Epithelial cell of prostate (primary cell): Measurements from ENCODE around the gene CYFIP2.

Source experiments
- DNase-seq: peaks from one replicate; pipeline ENCODE4 v3.0.0-alpha.2; 2011; ENCODE audit warnings: low read depth, low spot score
- H3K27ac ChIP-seq: fragments of 450-650 bp; 2 replicates; pipeline ENCODE4 v1.5.1; 2017; ENCODE audit warnings: mild to moderate bottlenecking

Gene CYFIP2

DNA sequence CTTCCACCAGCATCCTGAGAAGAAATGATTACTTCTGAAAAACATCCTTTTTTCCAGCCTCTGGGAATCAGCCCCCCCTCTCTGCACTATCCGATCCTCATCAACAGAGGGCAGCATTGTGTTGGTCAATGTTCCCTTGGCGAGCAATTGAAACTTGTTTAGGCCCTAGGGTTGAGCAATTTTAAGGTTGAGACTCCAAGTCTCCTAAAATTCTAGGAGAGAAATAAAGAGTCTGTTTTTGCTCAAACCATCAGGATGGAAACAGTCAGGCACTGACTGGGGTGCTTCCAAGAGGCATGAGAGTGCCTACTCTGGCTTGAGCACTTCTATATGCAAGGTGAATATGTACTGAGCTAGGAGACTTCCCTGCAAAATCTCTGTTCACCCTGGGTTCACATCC, 12.4 kb upstream of the CYFIP2 start:
- DNase-seq, result no peak

DNA sequence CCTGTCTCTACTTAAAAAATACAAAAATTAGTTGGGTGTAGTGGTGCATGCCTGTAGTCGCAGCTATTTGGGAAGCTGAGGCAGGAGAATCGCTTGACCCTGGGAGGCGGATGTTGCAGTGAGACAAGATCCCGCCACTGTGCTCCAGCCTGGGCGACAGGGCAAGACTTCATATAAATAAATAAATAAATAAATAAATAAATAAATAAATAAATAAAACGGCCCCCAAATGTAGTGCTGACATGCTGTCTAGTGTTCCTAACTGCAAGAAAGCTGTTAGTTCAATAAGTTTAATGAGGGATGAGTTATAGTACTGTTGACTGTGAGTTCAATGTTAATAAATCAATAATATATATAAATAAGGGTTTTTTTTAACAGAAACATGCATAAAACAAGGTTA, 7.5 kb upstream of the CYFIP2 start:
- no peak overlapping the region for H3K27ac ChIP-seq
- DNase-seq, result no peak

More for the DNA sequence above, 12.4 kb upstream of the CYFIP2 start:
- no peak overlapping the region for H3K27ac ChIP-seq

DNA sequence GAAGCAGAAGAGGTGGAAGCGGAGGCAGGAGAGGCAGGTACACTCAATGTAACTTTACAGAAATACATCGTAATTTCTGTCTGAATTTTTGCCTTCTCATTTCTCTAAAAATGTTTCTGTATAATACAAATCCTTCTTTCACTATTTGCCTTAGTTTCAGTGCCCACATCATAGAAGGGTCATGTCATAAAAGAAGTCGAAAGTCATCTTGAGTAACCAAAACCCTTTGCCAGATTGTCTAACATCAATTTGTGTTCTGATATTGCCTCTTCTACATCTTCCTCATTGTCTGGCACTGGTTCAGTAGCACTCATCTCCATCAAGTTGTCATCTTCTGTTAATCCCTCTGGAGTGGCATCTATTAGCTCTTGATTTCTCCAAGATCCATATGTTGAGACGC, 6.2 kb upstream of the CYFIP2 start:
- no peak for DNase-seq
- H3K27ac ChIP-seq, result no peak overlapping the region

DNA sequence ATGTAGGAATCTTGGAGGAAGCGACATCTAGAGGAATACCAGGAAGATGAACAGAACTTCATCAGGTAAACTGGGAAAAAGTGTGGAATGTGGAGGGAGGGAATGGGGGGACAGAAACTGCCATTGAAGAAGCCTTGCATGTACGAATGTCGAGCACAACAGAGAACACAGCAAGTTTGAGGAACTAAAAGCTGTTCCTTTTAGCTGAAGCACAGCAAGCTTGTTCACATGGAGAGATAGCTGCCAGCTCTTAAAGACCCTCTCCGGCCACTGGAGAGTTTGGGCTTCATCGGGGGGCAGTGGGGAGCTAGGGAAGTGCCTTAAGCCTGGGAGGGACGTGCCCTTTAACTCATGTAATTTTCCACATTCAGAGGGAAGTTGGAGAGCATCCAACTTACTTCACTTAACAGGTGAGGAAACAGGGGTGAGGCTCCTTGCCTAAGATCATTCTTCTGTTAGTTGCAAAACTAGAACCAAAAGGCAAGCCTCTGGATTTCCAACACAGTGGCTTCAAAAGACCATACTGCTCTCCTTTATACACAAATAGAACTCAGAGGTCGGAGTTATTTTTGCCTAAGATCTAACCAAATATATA, 2.3 kb upstream of the CYFIP2 start:
- no peak for DNase-seq
- H3K27ac ChIP-seq, result no peak overlapping the region

DNA sequence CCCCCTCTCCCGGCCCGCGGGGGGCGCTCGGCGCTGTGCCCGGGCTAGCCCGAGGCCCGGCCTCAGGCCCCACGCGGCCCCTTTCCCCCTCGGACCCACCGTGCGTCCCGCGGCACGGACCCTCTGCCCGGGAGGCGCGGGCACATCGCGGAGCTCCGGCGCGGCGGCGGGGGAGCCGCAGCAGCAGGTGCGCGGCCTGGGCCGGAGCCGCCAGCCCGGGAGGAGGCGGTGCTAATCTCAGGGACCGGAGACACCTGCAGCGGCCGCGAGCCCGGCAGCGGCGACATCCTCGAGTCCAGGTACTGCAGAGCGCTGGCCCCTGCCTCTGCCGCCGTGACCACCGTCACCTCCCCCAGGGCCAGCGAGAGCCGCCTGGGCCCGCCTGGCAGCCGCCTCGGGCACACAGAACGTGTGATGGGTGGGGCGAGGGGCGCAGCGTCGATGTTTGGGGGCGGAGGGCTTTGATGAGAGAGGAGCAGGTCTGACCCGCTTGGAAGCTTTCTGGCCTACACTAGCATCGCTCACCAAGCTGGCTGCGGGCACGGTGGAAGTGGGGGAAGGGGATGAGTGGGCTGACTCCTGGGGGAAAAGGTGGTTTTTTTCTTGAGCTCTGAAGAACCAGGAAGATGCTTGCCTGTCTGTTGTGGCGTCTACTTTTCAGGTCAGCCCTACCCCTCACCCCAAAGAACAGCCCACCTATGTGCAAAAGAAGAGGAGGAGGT, 524 bp downstream of the CYFIP2 start:
- H3K27ac ChIP-seq, result no peak overlapping the region
- no peak for DNase-seq

DNA sequence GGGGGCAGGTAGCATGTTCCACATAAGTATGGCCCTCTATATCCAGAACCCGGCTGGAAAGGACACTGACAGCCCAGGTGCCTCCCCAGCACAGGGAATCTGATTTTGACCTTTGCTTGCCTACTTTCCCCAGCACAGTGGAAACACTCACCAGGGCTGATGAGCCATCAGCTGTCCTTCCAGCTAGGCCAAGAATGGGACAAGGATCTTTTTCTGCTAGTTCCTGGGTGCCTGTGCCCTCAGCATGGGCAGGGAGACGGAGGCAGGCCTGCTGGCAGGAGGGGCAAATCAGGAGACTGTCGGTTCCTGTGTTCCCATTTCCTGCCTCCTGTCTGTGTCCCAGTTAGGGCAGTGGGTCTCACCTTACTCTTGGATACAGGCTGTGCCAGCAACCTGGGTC, 1.1 kb downstream of the CYFIP2 start:
- no peak for DNase-seq
- H3K27ac ChIP-seq, result no peak overlapping the region

DNA sequence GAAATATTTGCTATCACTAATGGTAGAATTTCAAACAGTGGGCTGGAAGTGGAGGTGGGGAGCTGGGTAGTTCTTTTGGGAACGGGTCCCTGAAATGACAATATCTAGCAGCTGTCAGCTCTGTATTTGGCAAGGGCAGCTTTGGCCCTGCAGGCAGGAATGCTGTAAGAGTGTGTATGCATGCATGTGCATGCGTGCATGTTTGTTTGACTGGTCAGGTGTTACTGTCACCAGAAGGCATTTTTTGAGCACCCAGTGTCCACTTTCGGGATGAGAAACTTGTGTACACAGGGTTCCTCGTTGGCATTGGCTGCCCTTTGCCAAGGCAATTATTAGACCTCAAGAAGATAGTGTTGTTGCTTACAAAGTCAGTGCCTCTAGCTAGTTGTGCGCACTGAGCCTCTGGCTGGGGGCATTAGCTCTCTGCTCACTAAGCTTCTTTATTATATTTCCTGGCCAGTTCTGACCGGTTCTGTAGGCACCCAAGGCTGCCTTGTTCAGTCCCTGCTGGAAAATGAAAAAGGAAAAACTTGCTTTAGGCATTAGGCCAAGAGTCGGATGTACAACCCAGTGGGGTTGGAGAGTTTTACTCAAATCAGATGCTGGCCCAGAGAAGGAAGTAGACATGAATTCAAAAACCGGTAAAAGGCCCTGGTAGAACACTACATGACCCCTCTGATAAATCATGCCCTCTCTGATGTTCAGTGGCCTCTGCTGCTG, 2.0 kb downstream of the CYFIP2 start:
- DNase-seq, result peak; percentile 29
- H3K27ac ChIP-seq, result peak overlapping the region; percentile 13

DNA sequence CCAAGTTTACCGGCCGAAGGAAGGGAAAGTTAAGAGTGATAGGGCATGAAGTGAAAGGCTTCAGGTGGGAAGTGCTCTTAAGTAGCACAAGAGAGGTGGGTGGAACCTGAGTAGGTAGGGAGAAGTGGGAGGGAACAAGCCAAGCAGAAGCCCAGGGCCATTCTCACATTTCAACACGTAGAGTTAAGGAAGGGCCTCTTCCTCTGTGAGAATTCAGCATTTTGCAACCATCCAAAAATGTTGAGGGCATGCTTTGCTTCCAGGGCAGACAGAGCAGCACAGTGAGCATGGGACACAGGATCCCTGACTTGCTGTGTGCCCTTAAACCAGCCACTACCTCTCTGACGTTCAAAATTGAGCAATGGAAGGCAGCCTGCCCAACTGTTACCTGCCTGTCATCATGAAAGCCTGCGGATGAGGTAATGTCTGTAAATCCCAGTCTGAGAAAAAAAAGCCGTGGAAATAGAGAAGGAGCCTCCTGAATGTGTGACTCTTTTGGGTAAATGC, 3.3 kb downstream of the CYFIP2 start:
- no peak overlapping the region for H3K27ac ChIP-seq
- no peak for DNase-seq

DNA sequence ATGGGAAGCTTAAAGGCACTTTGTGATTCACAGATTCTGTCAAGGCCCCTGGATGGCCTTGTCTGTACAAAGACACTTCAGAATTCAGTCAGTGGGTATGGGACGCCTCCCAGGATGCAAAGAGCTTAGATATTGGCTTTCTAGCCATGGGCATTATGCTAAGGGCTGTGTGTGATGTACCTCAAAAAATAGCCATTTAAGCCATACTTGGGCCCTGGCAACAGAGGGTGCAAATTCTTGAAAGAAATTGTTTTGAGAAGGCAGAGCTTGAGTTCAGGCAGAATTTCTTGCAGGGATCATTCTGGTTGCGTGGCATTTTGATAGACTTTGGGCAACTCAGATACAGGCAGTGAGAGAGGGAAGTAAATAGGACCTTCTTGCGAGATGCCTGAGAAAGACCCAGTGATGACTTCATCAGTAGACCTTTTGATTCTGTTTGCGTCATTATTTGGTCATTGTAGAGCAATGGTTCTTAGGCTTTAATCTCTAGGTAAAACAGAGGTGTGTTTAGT, 3.9 kb downstream of the CYFIP2 start:
- H3K27ac ChIP-seq, result no peak overlapping the region
- DNase-seq, result no peak

DNA sequence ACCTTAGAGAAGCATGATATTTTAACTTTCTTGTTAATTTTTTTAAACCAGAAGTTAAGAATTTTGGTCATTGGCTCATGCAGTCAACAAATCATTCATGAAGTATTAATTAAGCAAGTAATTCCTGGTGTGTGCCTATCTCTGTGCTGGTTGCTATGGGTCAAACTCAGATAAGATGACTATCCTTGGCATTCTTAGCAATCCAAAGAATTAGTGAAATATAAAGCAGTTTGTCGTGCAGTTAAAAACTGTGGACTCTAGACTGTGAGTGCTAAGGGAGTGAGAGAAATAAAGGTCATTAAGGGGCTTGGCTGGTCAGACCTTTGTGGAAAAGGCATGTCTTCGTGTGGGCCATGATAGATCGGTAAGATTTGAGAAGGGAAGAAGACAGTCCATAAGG, 4.8 kb downstream of the CYFIP2 start:
- no peak overlapping the region for H3K27ac ChIP-seq
- no peak for DNase-seq

DNA sequence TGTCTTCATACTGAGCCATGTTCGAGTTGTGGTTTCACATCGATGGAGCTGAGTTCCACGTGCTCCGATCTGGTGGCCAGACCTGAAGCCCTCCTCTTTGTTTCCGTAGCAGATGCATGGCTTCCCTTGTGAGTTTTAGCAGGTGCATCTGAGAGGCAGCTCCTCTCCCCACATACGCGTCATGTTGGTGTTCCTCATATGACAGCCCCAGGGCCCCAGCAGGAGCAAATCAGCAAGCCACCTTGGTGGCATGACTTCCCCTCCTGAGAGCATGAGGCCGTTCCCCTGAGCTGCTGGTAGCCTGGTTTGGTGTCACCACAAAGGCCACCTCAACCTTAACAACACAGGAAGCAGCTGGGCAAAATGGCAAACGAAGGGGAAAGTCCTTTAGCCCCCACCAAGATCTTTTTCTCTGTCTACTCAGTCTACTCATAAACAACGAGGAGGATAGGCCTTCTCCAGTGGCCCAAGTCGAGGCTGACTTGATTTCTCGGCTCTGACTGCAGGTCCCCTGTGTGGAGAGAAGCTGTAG, 5.9 kb downstream of the CYFIP2 start:
- no peak for DNase-seq
- H3K27ac ChIP-seq, result no peak overlapping the region

DNA sequence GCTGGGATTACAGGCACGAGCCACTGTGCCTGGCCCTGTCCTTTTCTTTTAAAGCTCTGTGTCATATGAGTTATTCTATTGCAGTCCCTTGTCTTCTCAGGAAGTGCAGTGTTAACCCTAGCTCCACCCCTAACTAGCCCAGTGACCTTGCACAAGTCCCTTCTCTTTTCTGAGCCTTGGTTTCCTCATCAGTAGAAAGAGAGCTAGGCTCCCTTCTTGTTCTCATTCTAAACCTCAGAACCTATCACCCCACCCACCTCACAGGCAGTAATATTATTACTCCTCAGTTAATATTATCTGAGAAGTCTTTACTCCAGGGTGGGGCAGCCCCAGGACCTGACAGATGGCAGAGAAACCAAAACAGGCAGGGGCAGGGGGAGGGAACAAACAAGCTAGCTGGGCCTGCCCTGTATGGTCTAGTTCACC, 7.2 kb downstream of the CYFIP2 start:
- H3K27ac ChIP-seq, result no peak overlapping the region
- no peak for DNase-seq

DNA sequence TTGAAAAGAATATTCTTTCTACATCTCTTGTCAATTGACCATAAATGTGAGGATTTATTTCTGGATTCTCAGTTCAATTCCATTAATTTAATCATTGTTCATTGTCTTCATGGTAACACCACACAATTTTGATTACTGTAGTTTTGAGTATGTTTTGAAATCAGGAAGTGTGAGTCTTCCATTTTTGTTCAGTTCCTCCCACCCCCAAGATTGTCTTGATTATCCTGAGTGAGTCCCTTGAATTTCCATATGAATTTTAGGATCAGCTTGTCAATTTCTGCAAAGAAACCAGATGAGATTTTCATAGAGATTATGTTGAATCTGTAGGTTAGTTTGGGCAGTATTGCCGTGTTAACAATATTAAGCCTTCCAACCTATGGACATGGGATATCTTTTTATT, 9.5 kb downstream of the CYFIP2 start:
- H3K27ac ChIP-seq, result no peak overlapping the region
- no peak for DNase-seq

DNA sequence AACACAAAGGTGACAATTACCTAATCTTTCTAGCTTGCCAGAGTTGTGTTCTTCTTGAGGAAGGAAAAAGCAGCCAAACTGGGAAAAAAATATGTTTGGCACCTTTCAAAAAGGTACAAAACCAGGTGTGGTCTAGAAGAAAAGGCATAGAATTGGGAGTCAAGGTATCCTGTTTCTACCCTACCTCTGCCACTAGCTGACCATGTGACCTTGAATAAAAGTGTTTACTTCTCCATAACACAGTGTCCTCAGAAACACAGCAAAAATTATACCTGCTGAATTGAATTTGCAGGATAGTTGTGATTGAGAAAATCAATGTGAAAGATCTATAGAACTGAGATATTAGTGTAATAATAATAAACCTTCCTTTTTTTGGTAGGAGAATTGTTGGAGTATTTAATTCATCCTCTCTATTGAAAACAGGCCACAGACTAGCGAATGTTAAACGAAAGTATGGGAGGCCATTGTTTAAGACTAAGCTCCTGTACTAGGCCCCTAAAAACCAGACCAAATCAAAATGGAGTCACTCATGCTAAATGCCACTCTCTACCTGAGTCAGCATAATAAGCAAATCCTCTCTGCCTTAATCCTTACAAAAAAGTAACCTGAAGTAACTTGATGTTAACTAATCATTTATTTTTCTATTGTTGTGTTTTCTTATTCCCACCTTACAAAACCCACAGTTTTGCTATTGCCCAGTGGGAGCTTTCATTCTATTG, 12.6 kb downstream of the CYFIP2 start:
- H3K27ac ChIP-seq, result no peak overlapping the region
- DNase-seq, result no peak

DNA sequence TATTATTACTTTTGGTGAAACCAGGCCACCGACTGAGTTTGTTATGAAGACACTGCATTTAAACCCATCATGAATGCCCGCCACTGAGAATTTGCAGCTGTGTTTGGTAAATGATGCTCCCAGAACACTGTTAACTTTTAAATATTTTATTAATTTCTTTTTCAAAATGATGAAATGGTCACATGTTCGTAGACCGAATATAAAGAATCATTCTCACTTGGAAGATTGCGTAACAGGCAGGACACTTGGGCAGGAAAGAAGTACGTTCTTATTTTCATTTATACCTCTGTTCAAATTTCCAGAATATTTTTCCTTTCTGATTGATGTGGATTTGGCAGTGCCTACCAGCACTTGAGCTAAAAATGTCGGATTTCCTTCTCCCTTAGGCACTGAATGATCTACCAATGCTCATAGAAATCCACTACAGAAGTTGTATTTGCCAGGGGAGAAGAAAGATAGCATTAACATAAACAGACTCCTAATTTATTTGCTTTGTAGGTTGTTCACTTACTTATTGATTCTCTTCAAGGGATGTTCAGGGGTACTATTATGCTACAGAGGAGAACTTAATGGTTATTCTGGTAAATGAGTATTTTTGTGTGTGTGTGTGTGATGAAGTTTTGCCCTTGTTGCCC, 13.8 kb downstream of the CYFIP2 start:
- H3K27ac ChIP-seq, result no peak overlapping the region
- no peak for DNase-seq

DNA sequence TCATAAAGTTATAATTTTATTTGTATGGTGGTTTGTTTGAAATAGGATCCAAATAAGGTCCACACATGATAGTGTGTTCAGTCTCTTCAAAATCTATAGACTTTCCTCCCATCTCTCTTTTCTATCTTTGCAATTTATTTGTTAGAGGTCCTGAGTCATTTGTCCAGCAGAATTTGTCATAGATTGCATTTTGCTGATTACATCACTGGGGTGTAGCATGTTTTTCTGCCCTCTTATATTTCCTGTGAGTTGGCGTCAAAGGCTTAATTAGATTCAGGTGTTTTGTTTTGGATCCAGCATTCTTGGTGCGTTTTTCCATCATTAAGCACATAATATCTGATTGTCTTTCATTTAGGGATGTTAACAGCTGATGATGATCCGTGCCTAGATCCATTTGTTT, 15.0 kb downstream of the CYFIP2 start:
- DNase-seq, result no peak
- H3K27ac ChIP-seq, result no peak overlapping the region

DNA sequence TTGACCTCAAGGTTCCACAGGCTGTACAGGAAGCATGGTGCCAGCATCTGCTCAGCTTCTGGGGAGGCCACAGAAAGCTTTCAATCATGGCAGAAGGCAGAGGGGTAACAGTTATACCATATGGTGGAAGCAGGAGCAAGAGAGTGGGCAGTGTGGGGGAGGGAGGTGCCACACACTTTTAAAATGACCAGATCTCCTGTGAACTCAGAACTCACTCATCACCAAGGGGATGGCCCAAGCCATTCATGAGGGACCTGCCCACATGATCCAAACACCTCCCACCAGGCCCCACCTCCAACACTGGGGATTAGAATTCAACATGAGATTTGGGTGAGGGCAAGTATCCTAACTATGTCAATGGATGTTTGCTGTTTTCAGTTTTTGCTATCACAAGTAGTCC, 16.2 kb downstream of the CYFIP2 start:
- no peak overlapping the region for H3K27ac ChIP-seq
- no peak for DNase-seq

DNA sequence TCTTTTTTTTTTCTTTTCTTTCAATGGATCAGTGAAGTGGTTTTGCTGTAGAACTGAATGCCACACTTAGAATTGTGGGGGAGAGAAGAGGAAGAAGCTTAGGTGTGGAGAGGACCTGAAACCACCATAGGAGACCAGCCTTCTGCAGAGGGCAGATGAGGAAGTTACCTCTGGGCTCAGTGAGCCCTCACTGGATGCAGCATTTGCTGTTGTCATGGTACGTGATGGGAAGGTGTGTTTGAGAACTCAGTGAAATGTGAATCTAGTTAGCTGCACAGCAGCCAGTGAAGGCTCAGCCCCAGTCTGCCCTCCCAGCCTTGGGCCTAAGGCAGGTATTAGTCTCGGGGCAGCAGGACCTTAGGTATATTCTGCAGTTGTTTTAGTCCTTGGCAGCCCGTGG, 17.5 kb downstream of the CYFIP2 start:
- no peak for DNase-seq
- H3K27ac ChIP-seq, result no peak overlapping the region

DNA sequence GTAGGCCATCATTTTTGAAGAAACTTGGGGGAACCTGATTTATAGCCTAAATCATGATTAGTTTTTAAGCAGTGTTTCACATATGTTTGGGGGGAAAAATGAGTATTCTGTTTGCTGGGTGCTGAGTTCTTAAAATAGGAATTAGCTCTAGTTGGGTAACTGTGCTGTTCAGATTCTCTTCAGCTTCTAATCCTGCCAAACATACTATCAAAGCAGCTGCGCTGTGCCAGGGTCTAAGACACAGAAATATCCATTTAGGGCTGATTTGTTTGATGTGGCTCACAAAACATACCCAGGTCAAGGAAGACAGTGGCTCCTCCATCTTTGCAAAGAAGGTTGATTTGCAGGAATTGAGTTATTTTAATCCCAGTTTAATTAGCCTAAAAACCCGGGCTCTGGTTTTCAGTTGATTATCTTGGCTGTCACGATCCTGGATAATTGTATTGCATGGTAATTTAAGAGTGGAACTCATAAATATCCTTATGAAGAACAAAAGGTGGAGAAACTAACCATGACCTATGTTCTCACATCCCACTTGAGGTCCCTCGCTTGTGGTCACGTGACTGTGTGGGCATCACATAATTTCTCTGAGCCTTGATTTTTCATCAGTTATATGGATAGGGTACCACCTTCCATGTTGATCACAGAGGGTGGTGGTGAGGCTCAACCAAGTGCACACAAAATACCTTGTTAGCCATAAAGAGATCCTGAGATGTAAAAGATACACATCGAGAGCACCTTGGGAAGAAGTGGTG, 18.7 kb downstream of the CYFIP2 start:
- no peak for DNase-seq
- H3K27ac ChIP-seq, result no peak overlapping the region
